Measurements from ENCODE around the gene BNIPL. TPM values are rescaled to one million over a fixed set of nuclear protein-coding genes. Genes with fewer than 3 reads are reported as not detected.

The BNIPL gene
- total and polyA plus RNA-seq, 2 of the 8 experiments (the other 6 are each of a cell fraction or from before 2014, with no cell fraction given) = 2.4 to 3.3 TPM

- Histone ChIP-seq H2BK5ac (ENCODE audit: low read depth, low read length) (no peak overlapping the region), H4K20me1 (replicated peaks in 1 of 2; ENCODE audit: control insufficient read depth in 1 of 2, insufficient read depth in 2 of 2, low read length in 2 of 2) (no peaks in the 10 kb centered on the region), H3K4me3 (ENCODE audit: extremely low read depth in 1 of 4, insufficient read depth in 2 of 4, low read depth in 3 of 4, low read length in 4 of 4) (peak overlapping the region; percentile 6 to 57 (median 41); a peak in 6 of 8 replicates), H4K91ac (replicated peaks; ENCODE audit: insufficient read length, low read length) (no peak overlapping the region), H4K8ac (ENCODE audit: extremely low read depth, insufficient read depth, low read length) (no peak overlapping the region), H3K14ac (ENCODE audit: insufficient read length) (no peak overlapping the region), H3K27ac (ENCODE audit: low read depth, low read length) (no peak overlapping the region), H2BK120ac (replicated peaks; ENCODE audit: low read depth, low read length) (no peak overlapping the region), H3K23ac (ENCODE audit: insufficient read length) (no peak overlapping the region), H3K36me3 (ENCODE audit: control insufficient read depth in 2 of 4, insufficient read depth in 4 of 4, low read length in 3 of 4) (no peaks in the 10 kb centered on the region), H2AFZ (ENCODE audit: low read length) (no peak overlapping the region), H3K18ac (ENCODE audit: extremely low read depth, low read length) (no peak overlapping the region), H3K23me2 (ENCODE audit: low read depth, low read length) (peaks cover 5% of the 10 kb centered on the region), H2BK15ac (ENCODE audit: low read length) (no peak overlapping the region), H3K27me3 (replicated peaks in 1 of 4; ENCODE audit: control insufficient read depth in 3 of 4, extremely low read depth in 1 of 4, insufficient read depth in 3 of 4, low read length in 3 of 4) (no peaks in the 10 kb centered on the region), H2BK20ac (ENCODE audit: low read length) (no peak overlapping the region), H3K4me1 (replicated peaks in 1 of 4; ENCODE audit: control insufficient read depth in 3 of 4, insufficient read depth in 4 of 4, low read length in 3 of 4) (peaks cover 9 to 12% (median 9%) of the 10 kb centered on the region in 4 experiments; a peak in 6 of 7 replicates), H2AK5ac (ENCODE audit: low read depth, low read length) (no peak overlapping the region), H4K5ac (ENCODE audit: insufficient read length, low read depth, low read length) (no peak overlapping the region), H2BK12ac (ENCODE audit: low read depth, low read length) (no peak overlapping the region), H3K9ac (replicated peaks in 1 of 4; ENCODE audit: extremely low read depth in 1 of 4, low read depth in 3 of 4, low read length in 3 of 4) (no peak overlapping the region; a peak in 2 of 7 replicates), H3K4ac (replicated peaks; ENCODE audit: insufficient read length, low read depth, low read length) (no peak overlapping the region), H3K79me1 (ENCODE audit: low read depth, low read length) (no peaks in the 10 kb centered on the region), H3K56ac (replicated peaks; ENCODE audit: insufficient read length, low read depth, low read length) (no peak overlapping the region), H3K9me3 (ENCODE audit: insufficient read depth in 2 of 2, low read depth in 1 of 2, low read length in 1 of 2) (no peaks in the 10 kb centered on the region), H3K4me2 (ENCODE audit: insufficient read depth in 1 of 2, low read depth in 2 of 2, low read length in 2 of 2) (peak overlapping the region; percentile 71 to 74), H3K79me2 (ENCODE audit: control insufficient read depth in 1 of 2, insufficient read depth in 2 of 2, low read length in 2 of 2) (peaks cover 0 to 5% of the 10 kb centered on the region in 2 experiments; a peak in 2 of 4 replicates)
- CTCF ChIA-PET (ENCODE audit: partially characterized antibody) = interaction anchor here (0.6 to 7.8 kb wide), 26 partner anchors 10 to 665 kb away, joined by 3 to 142 read pairs (median 4); partner anchors contain the start of genes ANXA9, CDC42SE1, TNFAIP8L2 and VPS72
- POLR2A ChIA-PET (ENCODE audit: partially characterized antibody) = interaction anchor here (0.6 to 3.1 kb wide), 20 partner anchors 8 to 435 kb away, joined by 3 to 28 read pairs (median 5); partner anchors contain the start of genes ANXA9, C1orf56, CDC42SE1 and CERS2
- TF ChIP-seq BACH1 (IDR thresholded peaks at IDR 0.05; ENCODE audit: low read length) = no peak
- no peak for TF ChIP-seq BCL11A (IDR thresholded peaks at IDR 0.05; ENCODE audit: low read depth in 2 of 2, low read length in 2 of 2)
- no peak for TF ChIP-seq ZNF274 (IDR thresholded peaks at IDR 0.05; ENCODE audit: borderline replicate concordance, extremely low read depth, low read length)
- no peak for TF ChIP-seq TEAD4 (IDR thresholded peaks at IDR 0.05; ENCODE audit: low read depth, low read length)
- TF ChIP-seq CBX8 (IDR thresholded peaks at IDR 0.05; ENCODE audit: borderline replicate concordance, low read depth, low read length) = no peak
- TF ChIP-seq EP300 (IDR thresholded peaks at IDR 0.05; ENCODE audit: borderline replicate concordance in 1 of 2, low read depth in 2 of 2, low read length in 2 of 2) = no peak
- TF ChIP-seq EGR1 (IDR thresholded peaks at IDR 0.05; ENCODE audit: borderline replicate concordance, low read depth, low read length) = no peak
- TF ChIP-seq RNF2 (IDR thresholded peaks at IDR 0.05; ENCODE audit: borderline replicate concordance, low read depth, low read length, missing control alignments, poor library complexity, severe bottlenecking) = no peak
- TF ChIP-seq MAX (IDR thresholded peaks at IDR 0.05) = no peak
- 71% methylated on average over 4 of the region's 4 CpGs; no CpG with 5 or more reads in 1 of the 2 experiments for WGBS, 2 experiments (ENCODE audit: extremely low coverage in 1 of 2, insufficient coverage in 1 of 2, insufficient read length in 1 of 2, insufficient replicate concordance in 2 of 2, low coverage in 1 of 2, low lambda C conversion rate in 2 of 2, missing lambda C conversion rate in 1 of 2)
- no peak for FAIRE-seq
- DNase-seq (ENCODE audit: low read depth in 1 of 2, low spot score in 2 of 2) = no peak
Measured at GRCh38 chr1:151005729-151006319, 30.6 kb upstream of the BNIPL start.

Measured in H1 (cell line).